ENCODE measurements around the gene TANC2. TPM values are rescaled to one million over a fixed set of nuclear protein-coding genes. Genes with fewer than 3 reads are reported as not detected.

TANC2 gene
- total RNA-seq, 2 donors from 2014 or later: 15.1 to 18.5 TPM

DNA sequence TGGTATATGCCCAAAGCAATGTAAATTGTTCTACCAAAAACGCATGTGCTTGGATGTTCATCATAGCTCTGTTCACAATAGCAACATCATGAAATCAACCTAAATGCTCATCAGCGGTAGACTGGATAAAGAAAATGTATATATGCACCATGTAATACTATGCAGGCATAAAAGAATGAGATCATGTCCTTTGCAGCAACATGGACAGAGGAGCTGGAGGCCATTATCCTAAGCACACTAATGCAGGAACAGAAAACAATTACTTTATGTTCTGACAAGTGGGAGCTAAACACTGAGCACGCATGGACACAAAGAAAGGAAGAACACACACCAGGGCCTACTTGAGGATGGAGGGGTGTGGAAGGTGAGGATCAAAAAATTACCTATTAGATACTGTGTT lies 33.7 kb downstream of the TANC2 start:
- Histone ChIP-seq H3K27ac (no peak overlapping the region), H3K9ac (ENCODE audit: low read depth in 2 of 2, low read length in 2 of 2) (no peak overlapping the region), H3K4me3 (no peak overlapping the region), H3K4me1 (no peaks in the 10 kb centered on the region), H3K36me3 (no peaks in the 10 kb centered on the region), H3K9me3 (no peaks in the 10 kb centered on the region), H3K27me3 (no peaks in the 10 kb centered on the region)
- no peak for DNase-seq
- intact Hi-C loops (cut with DNase I): no loop called here
- TF ChIP-seq, protein P1, sequence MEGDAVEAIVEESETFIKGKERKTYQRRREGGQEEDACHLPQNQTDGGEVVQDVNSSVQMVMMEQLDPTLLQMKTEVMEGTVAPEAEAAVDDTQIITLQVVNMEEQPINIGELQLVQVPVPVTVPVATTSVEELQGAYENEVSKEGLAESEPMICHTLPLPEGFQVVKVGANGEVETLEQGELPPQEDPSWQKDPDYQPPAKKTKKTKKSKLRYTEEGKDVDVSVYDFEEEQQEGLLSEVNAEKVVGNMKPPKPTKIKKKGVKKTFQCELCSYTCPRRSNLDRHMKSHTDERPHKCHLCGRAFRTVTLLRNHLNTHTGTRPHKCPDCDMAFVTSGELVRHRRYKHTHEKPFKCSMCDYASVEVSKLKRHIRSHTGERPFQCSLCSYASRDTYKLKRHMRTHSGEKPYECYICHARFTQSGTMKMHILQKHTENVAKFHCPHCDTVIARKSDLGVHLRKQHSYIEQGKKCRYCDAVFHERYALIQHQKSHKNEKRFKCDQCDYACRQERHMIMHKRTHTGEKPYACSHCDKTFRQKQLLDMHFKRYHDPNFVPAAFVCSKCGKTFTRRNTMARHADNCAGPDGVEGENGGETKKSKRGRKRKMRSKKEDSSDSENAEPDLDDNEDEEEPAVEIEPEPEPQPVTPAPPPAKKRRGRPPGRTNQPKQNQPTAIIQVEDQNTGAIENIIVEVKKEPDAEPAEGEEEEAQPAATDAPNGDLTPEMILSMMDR (IDR thresholded peaks at IDR 0.05): no peak

DNA sequence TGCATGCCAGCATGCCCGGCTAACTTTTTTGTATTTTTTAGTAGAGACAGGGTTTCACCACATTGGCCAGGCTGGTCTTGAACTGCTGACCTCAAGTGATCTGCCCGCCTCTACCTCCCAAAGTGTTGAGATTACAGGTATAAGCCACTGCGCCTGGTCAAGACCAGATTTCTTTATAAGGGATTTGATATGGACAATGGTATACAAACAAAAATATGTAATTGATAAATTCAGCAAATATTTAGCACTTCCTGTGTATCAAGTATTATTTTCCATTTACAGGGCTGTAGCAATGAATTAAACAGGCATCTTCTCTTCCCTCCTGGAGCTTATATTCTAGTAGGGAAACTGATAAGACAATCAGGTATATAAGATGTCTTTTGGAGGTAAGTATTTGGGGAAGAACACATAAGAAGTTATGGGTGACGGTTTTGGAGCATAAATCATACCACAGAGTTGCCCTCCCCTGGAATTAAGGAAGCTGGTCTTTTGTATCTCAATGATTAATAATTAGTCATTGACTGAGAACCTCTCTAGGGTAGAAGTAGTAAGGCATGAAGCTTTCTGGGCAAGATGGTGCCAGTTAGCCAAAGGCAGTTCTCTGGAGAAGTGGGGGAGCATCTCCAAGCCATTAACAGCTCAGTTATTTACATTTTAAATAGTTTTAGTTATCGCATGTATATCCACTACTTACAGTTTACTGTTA lies 35.8 kb downstream of the TANC2 start:
- no peak overlapping the region for H3K27ac ChIP-seq
- H3K9me3 ChIP-seq: no peaks in the 10 kb centered on the region
- H3K9ac ChIP-seq (ENCODE audit: low read depth in 2 of 2, low read length in 2 of 2): no peak overlapping the region
- no peaks in the 10 kb centered on the region for H3K27me3 ChIP-seq
- no peak overlapping the region for H3K4me3 ChIP-seq
- H3K4me1 ChIP-seq: no peaks in the 10 kb centered on the region
- TF ChIP-seq, protein P1 (IDR thresholded peaks at IDR 0.05): no peak
- DNase-seq: no peak
- intact Hi-C loops (cut with DNase I): no loop called here
- H3K36me3 ChIP-seq: no peaks in the 10 kb centered on the region

DNA sequence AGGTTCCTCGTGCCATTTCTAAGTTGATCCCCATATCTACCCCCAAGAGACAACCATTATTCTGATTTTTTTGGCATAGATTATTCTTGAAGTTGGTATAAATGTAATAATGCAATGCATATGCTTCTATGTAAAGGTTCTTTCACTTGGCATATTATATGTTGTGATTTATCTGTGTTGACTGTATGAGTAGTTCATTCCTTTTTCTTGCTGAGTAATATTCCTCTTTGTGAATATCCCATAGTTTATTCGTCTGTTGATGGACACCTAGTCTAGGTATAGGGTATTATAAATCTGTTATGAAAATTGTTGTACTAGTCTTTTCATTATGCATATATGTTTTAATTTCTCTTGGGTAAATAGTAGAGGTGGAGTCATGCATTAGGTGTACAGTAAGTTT lies 36.6 kb downstream of the TANC2 start:
- no peak for DNase-seq
- Histone ChIP-seq H3K9ac (ENCODE audit: low read depth in 2 of 2, low read length in 2 of 2) (no peak overlapping the region), H3K4me3 (no peak overlapping the region), H3K27me3 (no peaks in the 10 kb centered on the region), H3K9me3 (no peaks in the 10 kb centered on the region), H3K36me3 (no peaks in the 10 kb centered on the region), H3K27ac (no peak overlapping the region), H3K4me1 (no peaks in the 10 kb centered on the region)
- intact Hi-C loops (cut with DNase I): no loop called here
- TF ChIP-seq, protein P1 (IDR thresholded peaks at IDR 0.05): no peak

DNA sequence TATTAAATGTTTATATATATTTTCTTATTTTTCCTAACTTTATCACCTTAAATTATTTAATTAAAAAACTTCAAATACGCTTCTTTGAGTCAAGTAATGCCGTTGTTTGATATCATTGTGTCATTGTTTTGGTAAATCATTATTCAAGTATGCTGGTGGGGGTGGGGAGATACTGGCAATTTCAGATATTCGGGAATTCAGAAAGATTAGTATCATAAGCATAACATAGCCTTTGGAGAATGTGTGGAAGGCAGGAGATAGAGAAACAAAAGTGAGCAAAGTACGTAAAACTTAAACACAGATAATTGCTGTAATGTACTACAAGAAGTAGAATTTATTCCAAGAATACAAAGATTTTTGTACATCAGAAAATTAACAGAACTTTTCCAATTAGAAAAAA lies 49.8 kb downstream of the TANC2 start:
- H3K4me3 ChIP-seq: no peak overlapping the region
- H3K9me3 ChIP-seq: no peaks in the 10 kb centered on the region
- no peaks in the 10 kb centered on the region for H3K4me1 ChIP-seq
- intact Hi-C loops (cut with DNase I): no loop called here
- H3K9ac ChIP-seq (ENCODE audit: low read depth in 2 of 2, low read length in 2 of 2): no peak overlapping the region
- H3K27me3 ChIP-seq: no peaks in the 10 kb centered on the region
- H3K27ac ChIP-seq: no peak overlapping the region
- no peak for DNase-seq
- TF ChIP-seq, protein P1 (IDR thresholded peaks at IDR 0.05): no peak
- H3K36me3 ChIP-seq: no peaks in the 10 kb centered on the region

Small RNA genes within 50 kb of the gene (microRNA-seq; reads per million reads assigned to microRNA genes)
- not detected for gene MIR633

Other genes with a start within 250 kb of the TANC2 start
- not detected for gene MARCHF10, start 157.9 kb upstream of the TANC2 start, total RNA-seq

Data from colonic mucosa (tissue), 4 donors.